Thyroid gland (tissue), 4 donors: Measurements from ENCODE around the gene MAS1. TPM values are rescaled to one million over a fixed set of nuclear protein-coding genes. Genes with fewer than 3 reads are reported as not detected.
A peak's percentile ranks its signal among the peaks of the same experiment; 100 is the strongest.

Experiments used
- DNase-seq, 2 donors: peaks; one replicate each; pipeline ENCODE4 v3.0.0-alpha.2; 2019
- H3K27ac ChIP-seq, 3 donors: fragments of 200-600 bp; sonication (generic); 1 replicate in 2 of 3; 2 replicates in 1 of 3; pipeline ENCODE4 v1.5.1; 2016 to 2019; ENCODE audit warnings: mild to moderate bottlenecking in 1 of 3, moderate library complexity in 1 of 3
- H3K27me3 ChIP-seq: fragments of 200-600 bp; sonication (generic); one replicate; pipeline ENCODE4 v1.5.1; 2019
- H3K36me3 ChIP-seq, 2 donors: fragments of 200-600 bp; sonication (generic); one replicate each; pipeline ENCODE4 v1.5.1; 2016 to 2019
- H3K4me1 ChIP-seq, 2 donors: fragments of 200-600 bp; sonication (generic); one replicate each; pipeline ENCODE4 v1.5.1; 2017 to 2019
- H3K4me3 ChIP-seq, 3 donors: fragments of 200-600 bp; sonication (generic); replicated peaks in 1 of 3; 1 replicate in 2 of 3; 2 replicates in 1 of 3; pipeline ENCODE4 v1.5.1; 2016; ENCODE audit warnings: mild to moderate bottlenecking in 1 of 3
- H3K9me3 ChIP-seq: fragments of 200-600 bp; sonication (generic); one replicate; pipeline ENCODE4 v1.5.1; 2017
- CTCF ChIP-seq, 6 experiments: fragments of 200-600 bp in 3 of 6; fragments of 450-650 bp in 3 of 6; sonication (generic) in 3 of 6; IDR thresholded peaks; one replicate each; pipeline ENCODE4 v1.5.1; 2016 to 2019; ENCODE audit warnings: antibody characterized with exemption in 6 of 6, mild to moderate bottlenecking in 2 of 6, inconsistent platforms in 1 of 6, moderate library complexity in 1 of 6
- POLR2A ChIP-seq, 2 donors: fragments of 450-650 bp; IDR thresholded peaks; one replicate each; pipeline ENCODE4 v1.6.1; 2017; ENCODE audit warnings: antibody characterized with exemption in 2 of 2, mild to moderate bottlenecking in 2 of 2, moderate library complexity in 1 of 2
- WGBS, 2 donors: methylation state at CpG; one replicate each; pipeline ENCODE4 v1.1.5; 2017; 5-methylcytosine and 5-hydroxymethylcytosine counted together
- intact Hi-C: fragments of 100-400 bp; cut with DNase I; formaldehyde crosslinking; loops from one replicate; pipeline ENCODE4 v1.15.1; 2023
- total RNA-seq, 4 donors: library from RNA; depleted of rRNA; stranded (reverse); fragments of >200 nt; gene quantifications; one replicate each; pipeline ENCODE4 v1.2.3, GENCODE V29; 2016

MAS1 gene
- total RNA-seq, 4 donors from 2014 or later = not detected

- Histone ChIP-seq H3K27ac (peak overlapping the region; percentile 10 to 49 (median 13)), H3K36me3 (no peaks in the 10 kb centered on the region), H3K4me1 (peaks cover 22 to 27% of the 10 kb centered on the region in 2 donors), H3K4me3 (no peak overlapping the region), H3K9me3 (no peaks in the 10 kb centered on the region), H3K27me3 (no peaks in the 10 kb centered on the region)
- WGBS, 2 donors = 15 to 20% methylated on average over 8 of the region's 8 CpGs
- no peak for TF ChIP-seq CTCF (IDR thresholded peaks at IDR 0.05)
- TF ChIP-seq POLR2A (IDR thresholded peaks at IDR 0.05) = no peak
- intact Hi-C loops = no loop called here
- DNase-seq = peak; percentile 80 to 88
These were observed 39.0 kb downstream of the MAS1 start for GRCh38 chr6:159929819-159930218.

GRCh38 chr6:159931112-159931511 lies 40.3 kb downstream of the MAS1 start:
- Histone ChIP-seq H3K27ac (no peak overlapping the region), H3K27me3 (no peaks in the 10 kb centered on the region), H3K4me3 (no peak overlapping the region), H3K9me3 (no peaks in the 10 kb centered on the region), H3K4me1 (peaks cover 30 to 31% of the 10 kb centered on the region in 2 donors), H3K36me3 (no peaks in the 10 kb centered on the region)
- intact Hi-C loops = no loop called here
- 88 to 93% methylated on average over 3 of the region's 3 CpGs for WGBS, 2 donors
- TF ChIP-seq CTCF (IDR thresholded peaks at IDR 0.05) = no peak
- TF ChIP-seq POLR2A (IDR thresholded peaks at IDR 0.05) = no peak
- no peak for DNase-seq

- WGBS, 2 donors = 77 to 89% methylated on average over 4 of the region's 4 CpGs
- no peak overlapping the region for H3K4me3 ChIP-seq
- intact Hi-C loops = no loop called here
- H3K36me3 ChIP-seq = no peaks in the 10 kb centered on the region
- no peak overlapping the region for H3K27ac ChIP-seq
- peaks cover 30 to 31% of the 10 kb centered on the region in 2 donors for H3K4me1 ChIP-seq
- no peak for DNase-seq
- H3K9me3 ChIP-seq = no peaks in the 10 kb centered on the region
- TF ChIP-seq CTCF (IDR thresholded peaks at IDR 0.05) = no peak
- no peak for TF ChIP-seq POLR2A (IDR thresholded peaks at IDR 0.05)
- H3K27me3 ChIP-seq = no peaks in the 10 kb centered on the region
These were observed 41.1 kb downstream of the MAS1 start for GRCh38 chr6:159931846-159932245.

- H3K4me1 ChIP-seq = peaks cover 30 to 31% of the 10 kb centered on the region in 2 donors
- 93 to 94% methylated on average over 1 of the region's 1 CpG for WGBS, 2 donors
- peak; percentile 34 to 38 for DNase-seq
- no peak for TF ChIP-seq CTCF (IDR thresholded peaks at IDR 0.05)
- no peak for TF ChIP-seq POLR2A (IDR thresholded peaks at IDR 0.05)
- no peak overlapping the region for H3K27ac ChIP-seq
- H3K36me3 ChIP-seq = no peaks in the 10 kb centered on the region
- H3K9me3 ChIP-seq = no peaks in the 10 kb centered on the region
- no peaks in the 10 kb centered on the region for H3K27me3 ChIP-seq
- no peak overlapping the region for H3K4me3 ChIP-seq
- intact Hi-C loops = no loop called here
These were observed 42.3 kb downstream of the MAS1 start for GRCh38 chr6:159933077-159933476.

- 93 to 96% methylated on average over 4 of the region's 4 CpGs for WGBS, 2 donors
- TF ChIP-seq POLR2A (IDR thresholded peaks at IDR 0.05) (no peak), CTCF (IDR thresholded peaks at IDR 0.05) (no peak)
- intact Hi-C loops = no loop called here
- Histone ChIP-seq H3K4me3 (no peak overlapping the region), H3K4me1 (peaks cover 29 to 30% of the 10 kb centered on the region in 2 donors), H3K27ac (peak overlapping the region; percentile 65 to 83 (median 80)), H3K36me3 (no peaks in the 10 kb centered on the region), H3K9me3 (no peaks in the 10 kb centered on the region), H3K27me3 (no peaks in the 10 kb centered on the region)
- DNase-seq = no peak
These were observed 43.4 kb downstream of the MAS1 start for GRCh38 chr6:159934181-159934580.
